Neural crest cell (in vitro differentiated cells): ENCODE measurements around the gene ST3GAL3. TPM values are rescaled to one million over a fixed set of nuclear protein-coding genes. Genes with fewer than 3 reads are reported as not detected.

Experiments
- DNase-seq: peaks from one replicate; pipeline ENCODE4 v3.0.0; 2021; ENCODE audit warnings: low read depth, mixed read lengths, low spot score
- H3K27ac Mint-ChIP-seq: one replicate; pipeline ENCODE4 v1.8.0; 2021; ENCODE audit warnings: mild to moderate bottlenecking, mixed read lengths; ENCODE audit not compliant: unreplicated experiment
- H3K27me3 Mint-ChIP-seq: 2 replicates; pipeline ENCODE4 v1.8.0; 2021; ENCODE audit warnings: low read depth, mild to moderate bottlenecking, mixed read lengths
- H3K36me3 Mint-ChIP-seq: 2 replicates; pipeline ENCODE4 v1.8.0; 2021; ENCODE audit warnings: low read depth, mild to moderate bottlenecking, mixed read lengths
- H3K4me1 Mint-ChIP-seq: 2 replicates; pipeline ENCODE4 v1.8.0; 2021; ENCODE audit warnings: mixed read lengths
- H3K4me3 Mint-ChIP-seq: one replicate; pipeline ENCODE4 v1.8.0; 2021; ENCODE audit warnings: mild to moderate bottlenecking, mixed read lengths
- H3K9me3 Mint-ChIP-seq: 2 replicates; pipeline ENCODE4 v1.8.0; 2021; ENCODE audit warnings: mixed read lengths
- CTCF ChIP-seq: fragments of 200-600 bp; sonication (generic); conservative IDR thresholded peaks from 2 replicates; pipeline ENCODE4 v1.5.0; 2021; ENCODE audit warnings: antibody characterized with exemption, mild to moderate bottlenecking
- total RNA-seq: library from RNA; stranded (reverse); gene quantifications from 2 replicates; pipeline ENCODE4 v1.2.1, GENCODE V29; 2021

ST3GAL3 gene
- total RNA-seq, 1 donor from 2014 or later, result 37.4 TPM

DNA sequence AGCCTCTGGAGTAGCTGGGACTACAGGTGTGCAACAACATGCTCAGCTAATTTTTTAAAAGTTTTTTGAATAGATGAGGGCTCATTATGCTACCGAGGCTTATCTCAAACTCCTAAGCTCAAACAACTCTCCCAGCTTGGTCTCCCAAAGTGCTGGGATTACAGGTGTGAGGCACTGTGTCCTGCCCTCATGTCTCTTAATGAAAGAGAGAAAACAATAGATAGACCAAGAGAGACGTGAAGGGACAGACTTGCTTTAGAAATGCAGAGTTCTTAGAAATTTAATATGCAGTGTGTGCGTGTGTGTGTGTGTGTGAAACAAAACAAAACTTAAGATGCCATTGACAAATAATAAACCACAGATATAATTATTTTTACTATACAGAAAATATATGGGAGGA is 105.2 kb downstream of the ST3GAL3 start:
- H3K9me3 Mint-ChIP-seq, result peaks cover 15% of the 10 kb centered on the region
- no peak overlapping the region for H3K27ac Mint-ChIP-seq
- peaks cover 42% of the 10 kb centered on the region for H3K36me3 Mint-ChIP-seq
- H3K27me3 Mint-ChIP-seq, result no peaks in the 10 kb centered on the region
- H3K4me1 Mint-ChIP-seq, result no peaks in the 10 kb centered on the region
- TF ChIP-seq CTCF, result no peak
- no peak overlapping the region for H3K4me3 Mint-ChIP-seq
- DNase-seq, result no peak

- H3K36me3 Mint-ChIP-seq, result peaks cover 40% of the 10 kb centered on the region
- no peak overlapping the region for H3K27ac Mint-ChIP-seq
- no peaks in the 10 kb centered on the region for H3K4me1 Mint-ChIP-seq
- no peaks in the 10 kb centered on the region for H3K27me3 Mint-ChIP-seq
- H3K9me3 Mint-ChIP-seq, result peaks cover 9% of the 10 kb centered on the region
- H3K4me3 Mint-ChIP-seq, result no peak overlapping the region
- no peak for TF ChIP-seq CTCF
- DNase-seq, result no peak
These were observed 107.1 kb downstream of the ST3GAL3 start for GRCh38 chr1:43814401-43814800.

GRCh38 chr1:43817304-43817939 is 110.1 kb downstream of the ST3GAL3 start:
- Mint-ChIP-seq H3K36me3 (peaks cover 43% of the 10 kb centered on the region), H3K4me1 (no peaks in the 10 kb centered on the region), H3K27me3 (no peaks in the 10 kb centered on the region), H3K27ac (no peak overlapping the region), H3K9me3 (peaks cover 13% of the 10 kb centered on the region), H3K4me3 (no peak overlapping the region)
- no peak for TF ChIP-seq CTCF
- no peak for DNase-seq

GRCh38 chr1:43818691-43819090 is 111.4 kb downstream of the ST3GAL3 start:
- no peak overlapping the region for H3K27ac Mint-ChIP-seq
- DNase-seq, result no peak
- H3K9me3 Mint-ChIP-seq, result peaks cover 13% of the 10 kb centered on the region
- H3K27me3 Mint-ChIP-seq, result no peaks in the 10 kb centered on the region
- no peak for TF ChIP-seq CTCF
- H3K4me3 Mint-ChIP-seq, result no peak overlapping the region
- peaks cover 46% of the 10 kb centered on the region for H3K36me3 Mint-ChIP-seq
- no peaks in the 10 kb centered on the region for H3K4me1 Mint-ChIP-seq

DNA sequence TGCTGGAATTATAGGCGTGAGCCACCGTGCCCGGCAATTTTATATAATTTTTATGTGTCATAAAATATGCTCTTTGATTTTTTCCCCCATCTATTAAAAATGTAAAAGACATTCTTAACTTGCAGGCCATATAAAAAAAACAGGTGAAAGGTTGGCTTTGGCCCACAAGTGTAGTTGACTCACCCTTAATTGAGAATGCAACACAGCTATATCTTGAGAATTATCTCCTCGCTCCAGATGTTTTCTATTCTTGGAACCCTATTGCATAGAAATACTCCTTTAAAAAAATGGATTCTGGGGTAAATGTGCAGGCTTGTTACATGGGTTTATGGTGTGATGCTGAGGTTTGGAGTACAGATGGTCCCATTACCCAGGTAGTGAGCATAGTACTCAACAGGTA is 112.0 kb downstream of the ST3GAL3 start:
- DNase-seq, result no peak
- Mint-ChIP-seq H3K9me3 (peaks cover 13% of the 10 kb centered on the region), H3K4me1 (no peaks in the 10 kb centered on the region), H3K27me3 (no peaks in the 10 kb centered on the region), H3K36me3 (peaks cover 46% of the 10 kb centered on the region), H3K27ac (no peak overlapping the region), H3K4me3 (no peak overlapping the region)
- TF ChIP-seq CTCF, result no peak

GRCh38 chr1:43821471-43821870 is 114.1 kb downstream of the ST3GAL3 start:
- no peak for DNase-seq
- H3K4me3 Mint-ChIP-seq, result no peak overlapping the region
- H3K4me1 Mint-ChIP-seq, result no peaks in the 10 kb centered on the region
- H3K36me3 Mint-ChIP-seq, result peaks cover 29% of the 10 kb centered on the region
- no peaks in the 10 kb centered on the region for H3K27me3 Mint-ChIP-seq
- H3K27ac Mint-ChIP-seq, result no peak overlapping the region
- TF ChIP-seq CTCF, result no peak
- peaks cover 9% of the 10 kb centered on the region for H3K9me3 Mint-ChIP-seq
